Liver (tissue), 9 donors: ENCODE measurements around the gene RECQL5. TPM values are rescaled to one million over a fixed set of nuclear protein-coding genes. Genes with fewer than 3 reads are reported as not detected.

ENCODE experiments used
- DNase-seq: peaks from one replicate; pipeline ENCODE4 v3.0.0-alpha.2; 2017; ENCODE audit warnings: low spot score
- H3K27ac ChIP-seq, 2 donors: one replicate each; pipeline ENCODE4 v1.7.0; 2013; ENCODE audit warnings: inconsistent platforms in 2 of 2, low read length in 2 of 2, control low read depth in 1 of 2, low read depth in 1 of 2, mild to moderate bottlenecking in 1 of 2
- H3K27me3 ChIP-seq, 4 donors: one replicate each; pipeline versions ENCODE4 v1.6.1 to v1.7.0; 2013; ENCODE audit warnings: low read length in 3 of 4, inconsistent platforms in 1 of 4, mild to moderate bottlenecking in 1 of 4, moderate library complexity in 1 of 4; ENCODE audit not compliant: control insufficient read depth in 4 of 4, insufficient read depth in 4 of 4
- H3K36me3 ChIP-seq, 4 donors: one replicate each; pipeline versions ENCODE4 v1.6.1 to v1.7.0; 2013; ENCODE audit warnings: low read length in 3 of 4, mild to moderate bottlenecking in 3 of 4, low read depth in 1 of 4, moderate library complexity in 1 of 4; ENCODE audit not compliant: control insufficient read depth in 4 of 4, insufficient read depth in 3 of 4
- H3K4me1 ChIP-seq, 4 donors: one replicate each; pipeline versions ENCODE4 v1.6.1 to v1.7.0; 2013; ENCODE audit warnings: low read length in 3 of 4, mild to moderate bottlenecking in 3 of 4, moderate library complexity in 1 of 4; ENCODE audit not compliant: control insufficient read depth in 4 of 4, insufficient read depth in 4 of 4
- H3K4me3 ChIP-seq, 3 donors: one replicate each; pipeline versions ENCODE4 v1.6.1 to v1.7.0; 2013; ENCODE audit warnings: low read length in 3 of 3, control low read depth in 1 of 3, low read depth in 1 of 3, mild to moderate bottlenecking in 1 of 3
- H3K9ac ChIP-seq, 2 donors: one replicate each; pipeline ENCODE4 v1.7.0; 2013; ENCODE audit warnings: low read length in 2 of 2, mild to moderate bottlenecking in 2 of 2, moderate library complexity in 2 of 2, control low read depth in 1 of 2, low read depth in 1 of 2
- H3K9me3 ChIP-seq, 4 donors: one replicate each; pipeline versions ENCODE4 v1.6.1 to v1.7.0; 2013; ENCODE audit warnings: low read length in 3 of 4; ENCODE audit not compliant: control insufficient read depth in 4 of 4
- EGR1 ChIP-seq, 2 donors: IDR thresholded peaks; 2 replicates each; pipeline ENCODE4 v1.6.1; 2016 to 2018; ENCODE audit warnings: antibody characterized with exemption in 2 of 2, low read depth in 2 of 2
- FOXA1 ChIP-seq: IDR thresholded peaks from 2 replicates; pipeline ENCODE4 v1.6.1; 2016; ENCODE audit warnings: antibody characterized with exemption
- FOXA2 ChIP-seq: IDR thresholded peaks from 2 replicates; pipeline ENCODE4 v1.6.1; 2016; ENCODE audit warnings: antibody characterized with exemption
- GABPA ChIP-seq, 2 donors: IDR thresholded peaks in 1 of 2; conservative IDR thresholded peaks in 1 of 2; 2 replicates each; pipeline ENCODE4 v1.6.1; 2016; ENCODE audit warnings: antibody characterized with exemption in 2 of 2, mild to moderate bottlenecking in 1 of 2, moderate library complexity in 1 of 2
- HNF4A ChIP-seq, 2 donors: conservative IDR thresholded peaks; 2 replicates each; pipeline ENCODE4 v1.6.1; 2016; ENCODE audit warnings: antibody characterized with exemption in 2 of 2, mild to moderate bottlenecking in 2 of 2
- HNF4G ChIP-seq: IDR thresholded peaks from 2 replicates; pipeline ENCODE4 v1.6.1; 2016; ENCODE audit warnings: antibody characterized with exemption
- JUND ChIP-seq, 2 donors: IDR thresholded peaks; 2 replicates each; pipeline ENCODE4 v1.6.1; 2016; ENCODE audit warnings: antibody characterized with exemption in 2 of 2
- MAX ChIP-seq: IDR thresholded peaks from 2 replicates; pipeline ENCODE4 v1.6.1; 2016; ENCODE audit warnings: antibody characterized with exemption
- NR2F2 ChIP-seq: IDR thresholded peaks from 2 replicates; pipeline ENCODE4 v1.6.1; 2016; ENCODE audit warnings: antibody characterized with exemption
- RAD21 ChIP-seq, 2 donors: IDR thresholded peaks; 2 replicates each; pipeline ENCODE4 v1.6.1; 2016; ENCODE audit warnings: antibody characterized with exemption in 2 of 2, mild to moderate bottlenecking in 2 of 2
- RXRA ChIP-seq, 2 donors: IDR thresholded peaks; 2 replicates each; pipeline ENCODE4 v1.6.1; 2017 to 2018; ENCODE audit warnings: antibody characterized with exemption in 2 of 2, mild to moderate bottlenecking in 1 of 2
- SP1 ChIP-seq: IDR thresholded peaks from 2 replicates; pipeline ENCODE4 v1.6.1; 2018; ENCODE audit warnings: antibody characterized with exemption, mild to moderate bottlenecking
- TAF1 ChIP-seq: conservative IDR thresholded peaks from 2 replicates; pipeline ENCODE4 v1.6.1; 2016; ENCODE audit warnings: antibody characterized with exemption, mild to moderate bottlenecking
- YY1 ChIP-seq: IDR thresholded peaks from 2 replicates; pipeline ENCODE4 v1.6.1; 2016; ENCODE audit warnings: antibody characterized with exemption, mild to moderate bottlenecking
- WGBS: extraction: QIAGEN DNeasy Blood & Tissue Kit; methylation state at CpG from one replicate; pipeline ENCODE4 v1.1.7; 2013; 5-methylcytosine and 5-hydroxymethylcytosine counted together
- polyA plus RNA-seq, 2 donors: library from polyadenylated mRNA; stranded (reverse) in 1 of 2; unstranded in 1 of 2; fragments of 200-250 nt in 1 of 2; fragments of >200 nt in 1 of 2; fragmentation: Nextera tagmentation in 1 of 2; extraction: Ambion mirVana in 1 of 2; gene quantifications; one replicate each; pipeline versions ENCODE4 v1.2.1 to v1.2.3, GENCODE V29; 2013 to 2015
- total RNA-seq, 2 donors: library from RNA; depleted of rRNA; stranded (reverse); fragments of >200 nt; gene quantifications; one replicate each; pipeline ENCODE4 v1.2.3, GENCODE V29; 2014
- TF ChIP-seq, protein P1 (sequence below): IDR thresholded peaks from 2 replicates; pipeline ENCODE4 v1.6.1; 2016; ENCODE audit warnings: antibody characterized with exemption
- TF ChIP-seq, protein P2 (sequence below): IDR thresholded peaks from 2 replicates; pipeline ENCODE4 v1.6.1; 2016; ENCODE audit warnings: antibody characterized with exemption
- TF ChIP-seq, protein P3 (sequence below): fragments of 150-350 bp; IDR thresholded peaks from 2 replicates; pipeline ENCODE4 v1.5.1; 2017; ENCODE audit warnings: improper control_type of control experiment, low read depth, low read length; ENCODE audit not compliant: missing input control
- TF ChIP-seq, protein P4 (sequence below): IDR thresholded peaks from 2 replicates; pipeline ENCODE4 v1.6.1; 2016; ENCODE audit warnings: antibody characterized with exemption, mild to moderate bottlenecking
- donor health status: healthy.
- donor health status: healthy.
- donor health status: healthy.
- donor health status: healthy.
- donor health status: healthy.

The RECQL5 gene
- total and polyA plus RNA-seq, 4 donors: 8.3 to 15.1 (median 11.5) TPM

DNA sequence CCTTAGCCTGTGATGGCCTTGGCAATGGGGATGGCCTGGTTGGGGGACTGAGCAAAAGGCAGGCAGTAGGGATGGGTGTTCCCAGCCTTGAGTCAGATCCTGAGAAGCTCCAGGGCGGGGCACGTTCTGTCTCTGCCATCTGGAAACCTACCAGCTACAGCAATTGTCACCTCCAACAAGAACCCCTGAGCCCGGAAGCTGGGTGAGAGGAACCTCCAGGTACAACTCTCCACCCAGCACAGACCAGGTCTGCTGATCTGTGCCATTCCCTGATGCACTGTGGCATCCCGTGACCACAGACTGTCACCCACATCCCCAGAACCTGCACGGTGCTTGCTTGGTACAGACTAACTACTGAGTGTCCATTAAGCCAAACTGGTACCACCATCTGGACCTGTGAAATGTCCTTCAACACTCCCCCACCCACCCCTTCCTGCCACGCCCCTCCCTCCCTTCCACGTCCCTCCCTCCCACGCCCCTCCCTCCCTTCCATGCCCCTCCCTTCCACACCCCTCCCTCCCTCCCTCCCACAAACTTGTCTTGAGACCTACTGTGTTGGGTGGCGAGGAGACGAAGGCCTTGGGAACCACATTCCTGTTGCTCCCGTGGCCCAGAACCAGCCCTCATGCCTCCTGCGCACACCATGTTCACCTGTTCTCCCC, 62.8 kb downstream of the RECQL5 start:
- Histone ChIP-seq H3K4me1 (no peaks in the 10 kb centered on the region), H3K36me3 (peaks cover 0 to 3% (median 0%) of the 10 kb centered on the region in 4 donors), H3K9me3 (no peaks in the 10 kb centered on the region), H3K27me3 (no peaks in the 10 kb centered on the region), H3K4me3 (no peak overlapping the region), H3K9ac (no peak overlapping the region), H3K27ac (no peak overlapping the region)
- WGBS: 89% methylated on average over 12 of the region's 12 CpGs
- no peak for TF ChIP-seq EGR1 (IDR thresholded peaks at IDR 0.05; ENCODE audit: low read depth in 2 of 2)
- no peak for DNase-seq

- H3K4me1 ChIP-seq: no peaks in the 10 kb centered on the region
- no peaks in the 10 kb centered on the region for H3K27me3 ChIP-seq
- H3K9me3 ChIP-seq: no peaks in the 10 kb centered on the region
- no peak for DNase-seq
- no peak overlapping the region for H3K9ac ChIP-seq
- WGBS: 86% methylated on average over 9 of the region's 9 CpGs
- H3K36me3 ChIP-seq: peaks cover 0 to 3% (median 0%) of the 10 kb centered on the region in 4 donors
- H3K27ac ChIP-seq: no peak overlapping the region
- no peak overlapping the region for H3K4me3 ChIP-seq
- TF ChIP-seq HNF4A (conservative IDR thresholded peaks at IDR 0.05) (no peak), FOXA1 (no peak), SP1 (no peak), HNF4G (no peak), GABPA (IDR thresholded peaks at IDR 0.05 in 1 of 2, conservative IDR thresholded peaks at IDR 0.05 in 1 of 2) (no peak), MAX (no peak), JUND (IDR thresholded peaks at IDR 0.05) (no peak), YY1 (no peak), RAD21 (IDR thresholded peaks at IDR 0.05) (no peak), EGR1 (IDR thresholded peaks at IDR 0.05; ENCODE audit: low read depth in 2 of 2) (no peak), TAF1 (no peak), RXRA (IDR thresholded peaks at IDR 0.05) (no peak), NR2F2 (no peak), FOXA2 (no peak)
- TF ChIP-seq, protein P1, sequence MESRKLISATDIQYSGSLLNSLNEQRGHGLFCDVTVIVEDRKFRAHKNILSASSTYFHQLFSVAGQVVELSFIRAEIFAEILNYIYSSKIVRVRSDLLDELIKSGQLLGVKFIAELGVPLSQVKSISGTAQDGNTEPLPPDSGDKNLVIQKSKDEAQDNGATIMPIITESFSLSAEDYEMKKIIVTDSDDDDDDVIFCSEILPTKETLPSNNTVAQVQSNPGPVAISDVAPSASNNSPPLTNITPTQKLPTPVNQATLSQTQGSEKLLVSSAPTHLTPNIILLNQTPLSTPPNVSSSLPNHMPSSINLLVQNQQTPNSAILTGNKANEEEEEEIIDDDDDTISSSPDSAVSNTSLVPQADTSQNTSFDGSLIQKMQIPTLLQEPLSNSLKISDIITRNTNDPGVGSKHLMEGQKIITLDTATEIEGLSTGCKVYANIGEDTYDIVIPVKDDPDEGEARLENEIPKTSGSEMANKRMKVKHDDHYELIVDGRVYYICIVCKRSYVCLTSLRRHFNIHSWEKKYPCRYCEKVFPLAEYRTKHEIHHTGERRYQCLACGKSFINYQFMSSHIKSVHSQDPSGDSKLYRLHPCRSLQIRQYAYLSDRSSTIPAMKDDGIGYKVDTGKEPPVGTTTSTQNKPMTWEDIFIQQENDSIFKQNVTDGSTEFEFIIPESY: no peak
- TF ChIP-seq, protein P2, sequence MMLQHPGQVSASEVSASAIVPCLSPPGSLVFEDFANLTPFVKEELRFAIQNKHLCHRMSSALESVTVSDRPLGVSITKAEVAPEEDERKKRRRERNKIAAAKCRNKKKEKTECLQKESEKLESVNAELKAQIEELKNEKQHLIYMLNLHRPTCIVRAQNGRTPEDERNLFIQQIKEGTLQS: no peak
- TF ChIP-seq, protein P3, sequence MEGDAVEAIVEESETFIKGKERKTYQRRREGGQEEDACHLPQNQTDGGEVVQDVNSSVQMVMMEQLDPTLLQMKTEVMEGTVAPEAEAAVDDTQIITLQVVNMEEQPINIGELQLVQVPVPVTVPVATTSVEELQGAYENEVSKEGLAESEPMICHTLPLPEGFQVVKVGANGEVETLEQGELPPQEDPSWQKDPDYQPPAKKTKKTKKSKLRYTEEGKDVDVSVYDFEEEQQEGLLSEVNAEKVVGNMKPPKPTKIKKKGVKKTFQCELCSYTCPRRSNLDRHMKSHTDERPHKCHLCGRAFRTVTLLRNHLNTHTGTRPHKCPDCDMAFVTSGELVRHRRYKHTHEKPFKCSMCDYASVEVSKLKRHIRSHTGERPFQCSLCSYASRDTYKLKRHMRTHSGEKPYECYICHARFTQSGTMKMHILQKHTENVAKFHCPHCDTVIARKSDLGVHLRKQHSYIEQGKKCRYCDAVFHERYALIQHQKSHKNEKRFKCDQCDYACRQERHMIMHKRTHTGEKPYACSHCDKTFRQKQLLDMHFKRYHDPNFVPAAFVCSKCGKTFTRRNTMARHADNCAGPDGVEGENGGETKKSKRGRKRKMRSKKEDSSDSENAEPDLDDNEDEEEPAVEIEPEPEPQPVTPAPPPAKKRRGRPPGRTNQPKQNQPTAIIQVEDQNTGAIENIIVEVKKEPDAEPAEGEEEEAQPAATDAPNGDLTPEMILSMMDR: no peak
- TF ChIP-seq, protein P4, sequence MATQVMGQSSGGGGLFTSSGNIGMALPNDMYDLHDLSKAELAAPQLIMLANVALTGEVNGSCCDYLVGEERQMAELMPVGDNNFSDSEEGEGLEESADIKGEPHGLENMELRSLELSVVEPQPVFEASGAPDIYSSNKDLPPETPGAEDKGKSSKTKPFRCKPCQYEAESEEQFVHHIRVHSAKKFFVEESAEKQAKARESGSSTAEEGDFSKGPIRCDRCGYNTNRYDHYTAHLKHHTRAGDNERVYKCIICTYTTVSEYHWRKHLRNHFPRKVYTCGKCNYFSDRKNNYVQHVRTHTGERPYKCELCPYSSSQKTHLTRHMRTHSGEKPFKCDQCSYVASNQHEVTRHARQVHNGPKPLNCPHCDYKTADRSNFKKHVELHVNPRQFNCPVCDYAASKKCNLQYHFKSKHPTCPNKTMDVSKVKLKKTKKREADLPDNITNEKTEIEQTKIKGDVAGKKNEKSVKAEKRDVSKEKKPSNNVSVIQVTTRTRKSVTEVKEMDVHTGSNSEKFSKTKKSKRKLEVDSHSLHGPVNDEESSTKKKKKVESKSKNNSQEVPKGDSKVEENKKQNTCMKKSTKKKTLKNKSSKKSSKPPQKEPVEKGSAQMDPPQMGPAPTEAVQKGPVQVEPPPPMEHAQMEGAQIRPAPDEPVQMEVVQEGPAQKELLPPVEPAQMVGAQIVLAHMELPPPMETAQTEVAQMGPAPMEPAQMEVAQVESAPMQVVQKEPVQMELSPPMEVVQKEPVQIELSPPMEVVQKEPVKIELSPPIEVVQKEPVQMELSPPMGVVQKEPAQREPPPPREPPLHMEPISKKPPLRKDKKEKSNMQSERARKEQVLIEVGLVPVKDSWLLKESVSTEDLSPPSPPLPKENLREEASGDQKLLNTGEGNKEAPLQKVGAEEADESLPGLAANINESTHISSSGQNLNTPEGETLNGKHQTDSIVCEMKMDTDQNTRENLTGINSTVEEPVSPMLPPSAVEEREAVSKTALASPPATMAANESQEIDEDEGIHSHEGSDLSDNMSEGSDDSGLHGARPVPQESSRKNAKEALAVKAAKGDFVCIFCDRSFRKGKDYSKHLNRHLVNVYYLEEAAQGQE: no peak
These were observed 63.8 kb downstream of the RECQL5 start for GRCh38 chr17:75603123-75603522.
